SW 1271 (cell line): ENCODE measurements around the gene CACNA1C.
"Not testable (repeated sequence)": the region's sequence is repeated elsewhere in the genome, so short reads cannot be mapped to it uniquely, and the experiment has no call there.

Experiments
- DNase-seq, 2 experiments: peaks; one replicate each; lab custom pipeline; 2025; lab: John Stamatoyannopoulos, UW

CACNA1C gene

GRCh38 chr12:2076196-2076570 lies 23.4 kb downstream of the CACNA1C start:
- no peak for DNase-seq

- DNase-seq: no peak
Measured at GRCh38 chr12:2076728-2077127, 23.9 kb downstream of the CACNA1C start.

- DNase-seq: no peak
Measured at GRCh38 chr12:2080604-2081003, 27.8 kb downstream of the CACNA1C start.

DNA sequence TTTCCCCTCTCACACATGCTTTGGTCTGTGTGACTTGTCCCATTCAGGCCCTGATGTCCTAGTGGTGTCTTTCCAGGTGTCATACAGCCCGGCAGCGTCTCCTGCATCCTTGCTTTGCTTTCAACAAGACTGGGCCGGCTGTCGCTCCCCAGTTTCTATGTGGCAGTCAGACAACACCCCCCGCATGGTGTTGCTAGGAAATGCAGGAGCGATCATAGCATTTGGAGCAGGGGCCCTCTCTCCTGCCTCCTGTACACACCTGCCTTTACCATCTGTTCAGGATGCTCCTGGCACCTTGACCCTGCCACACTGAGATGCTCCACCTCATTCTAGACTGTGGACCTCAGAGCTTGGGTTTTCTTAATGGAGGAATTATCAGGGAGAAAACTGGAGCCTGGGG lies 29.5 kb downstream of the CACNA1C start:
- no peak for DNase-seq

- no peak for DNase-seq
Measured at GRCh38 chr12:2083008-2083407, 30.2 kb downstream of the CACNA1C start.

DNA sequence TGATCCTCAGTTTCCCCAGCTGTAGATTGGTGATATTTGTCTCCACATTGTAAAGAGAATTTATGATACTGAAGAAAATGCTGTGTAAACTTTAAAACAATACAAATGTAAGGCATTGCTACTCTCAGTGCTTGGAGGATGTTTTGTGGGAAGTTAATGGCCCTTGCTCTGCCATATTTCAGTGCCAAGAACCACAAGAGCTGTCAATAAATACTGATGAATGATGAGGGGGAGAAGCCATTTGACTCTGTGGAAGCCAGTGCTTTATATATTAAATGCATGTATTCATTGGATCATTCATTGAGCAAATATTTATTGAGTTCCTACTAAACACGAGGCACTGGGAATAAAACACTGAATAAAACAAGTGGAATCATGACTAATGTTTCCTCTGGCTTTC lies 30.8 kb downstream of the CACNA1C start:
- no peak for DNase-seq

DNA sequence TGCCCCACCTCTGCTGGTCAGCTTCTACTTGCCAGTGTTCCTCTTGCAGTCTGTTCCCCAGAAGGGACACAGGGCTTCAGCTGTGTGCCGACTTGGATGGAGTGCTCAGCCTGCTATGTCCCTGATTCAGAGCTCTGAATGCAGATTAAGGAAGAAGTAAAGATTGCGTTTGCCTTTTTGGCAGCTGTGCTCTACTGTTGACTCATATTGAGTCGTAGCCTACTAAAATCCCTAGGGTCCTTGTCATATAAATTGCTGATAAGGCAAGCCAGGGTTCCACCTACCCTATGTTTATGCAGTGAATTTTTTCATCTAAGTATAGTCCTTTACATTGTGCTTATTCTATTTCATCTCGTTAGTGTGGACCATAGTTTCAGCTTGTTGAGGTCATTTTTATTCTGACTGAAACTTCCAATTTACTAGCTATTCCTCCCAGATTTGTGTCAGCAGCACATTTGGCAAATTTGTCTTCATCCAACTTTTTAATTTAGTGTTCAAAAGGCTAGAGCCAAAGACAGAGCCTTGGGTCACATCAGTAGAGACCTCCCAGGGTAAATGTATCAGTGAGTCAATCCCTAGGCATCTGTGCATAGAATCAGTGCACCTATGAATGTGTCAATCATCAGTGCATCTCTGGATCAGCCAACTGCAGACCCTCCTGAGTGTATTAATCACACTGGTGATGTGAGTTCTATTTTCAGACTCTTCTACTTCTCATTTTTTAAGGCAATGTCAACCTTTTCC lies 31.9 kb downstream of the CACNA1C start:
- DNase-seq: no peak

- no peak for DNase-seq
Measured at GRCh38 chr12:2092354-2092753, 39.6 kb downstream of the CACNA1C start.

DNA sequence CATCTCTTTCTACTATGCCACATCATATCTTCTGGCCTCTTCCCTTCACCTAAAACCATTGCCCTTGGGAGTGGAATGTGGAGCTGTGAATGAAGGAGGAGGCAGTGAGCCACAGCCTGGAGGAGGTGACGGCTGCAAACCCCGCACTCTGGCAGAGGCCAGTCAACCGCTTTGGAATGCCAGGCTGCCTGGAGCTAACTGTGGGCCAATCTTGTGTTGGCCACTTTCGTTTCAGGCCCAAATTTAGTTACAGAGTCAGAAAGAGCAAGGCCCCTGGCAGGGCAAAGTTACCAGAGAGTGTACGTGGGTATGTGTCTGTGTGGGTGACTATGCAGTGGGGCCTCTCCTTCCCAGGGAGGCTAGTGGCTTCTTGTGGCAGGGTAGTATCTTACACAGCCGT lies 40.1 kb downstream of the CACNA1C start:
- no peak for DNase-seq

DNA sequence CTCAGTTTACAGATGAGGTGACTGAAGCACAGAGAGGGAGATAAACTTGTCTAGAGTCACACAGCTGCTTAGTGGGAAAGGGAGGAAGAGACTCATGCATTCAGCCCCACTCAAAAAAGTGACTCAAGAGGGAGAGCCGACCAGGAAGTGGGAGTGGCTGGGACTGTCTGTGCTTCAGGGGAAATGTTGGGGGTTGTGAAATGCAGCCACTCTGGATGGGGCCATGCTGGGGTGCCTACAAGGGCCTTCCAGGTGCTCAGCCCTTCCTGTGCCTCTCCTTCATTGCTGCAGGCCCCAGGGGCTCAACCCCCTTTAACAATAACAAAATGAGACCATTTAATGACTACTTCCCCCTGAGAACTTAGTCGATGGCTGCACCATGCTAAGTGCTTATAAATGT lies 41.8 kb downstream of the CACNA1C start:
- DNase-seq: no peak

- no peak for DNase-seq
Measured at GRCh38 chr12:2095878-2096277, 43.1 kb downstream of the CACNA1C start.

GRCh38 chr12:2097617-2098016 lies 44.8 kb downstream of the CACNA1C start:
- no peak for DNase-seq

GRCh38 chr12:2098852-2099251 lies 46.1 kb downstream of the CACNA1C start:
- no peak for DNase-seq

- no peak for DNase-seq
Measured at GRCh38 chr12:2099595-2099994, 46.8 kb downstream of the CACNA1C start.

- no peak for DNase-seq
Measured at GRCh38 chr12:2101359-2101758, 48.6 kb downstream of the CACNA1C start.

DNA sequence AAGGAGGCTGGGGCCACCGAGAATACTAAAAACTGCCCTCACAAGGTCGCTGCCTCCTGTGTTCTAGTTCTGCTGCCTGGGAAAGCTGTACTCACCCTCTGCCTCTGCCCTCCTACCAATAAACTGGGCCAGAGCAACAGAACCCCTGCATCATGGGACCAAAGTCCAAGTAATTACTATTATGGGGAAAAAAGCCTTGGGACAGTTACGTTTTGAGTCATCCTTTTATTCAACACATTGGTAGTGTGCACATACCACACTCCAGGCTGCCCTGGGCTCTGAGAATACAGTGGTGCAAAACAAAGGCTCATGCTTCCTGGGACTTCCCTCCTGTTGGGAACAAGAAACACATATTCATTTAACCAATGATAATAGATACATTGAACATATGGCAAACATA lies 49.0 kb downstream of the CACNA1C start:
- no peak for DNase-seq

DNA sequence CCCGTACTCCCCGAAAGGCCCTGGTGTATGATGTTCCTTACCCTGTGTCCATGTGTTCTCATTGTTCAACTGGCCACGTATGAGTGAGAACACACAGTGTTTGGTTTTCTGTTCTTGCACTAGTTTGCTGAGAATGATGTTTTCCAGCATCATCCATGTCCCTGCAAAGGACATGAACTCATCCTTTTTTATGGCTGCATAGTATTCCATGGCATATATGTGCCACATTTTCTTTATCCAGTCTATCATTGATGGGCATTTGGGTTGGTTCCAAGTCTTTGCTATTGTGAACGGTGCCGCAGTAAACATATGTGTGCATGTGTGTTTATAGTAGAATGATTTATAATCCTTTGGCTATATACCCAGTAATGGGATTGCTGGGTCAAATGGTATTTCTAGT lies 49.9 kb downstream of the CACNA1C start:
- not testable (repeated sequence) for DNase-seq

- not testable (repeated sequence) for DNase-seq
Measured at GRCh38 chr12:2105387-2105786, 52.6 kb downstream of the CACNA1C start.

DNA sequence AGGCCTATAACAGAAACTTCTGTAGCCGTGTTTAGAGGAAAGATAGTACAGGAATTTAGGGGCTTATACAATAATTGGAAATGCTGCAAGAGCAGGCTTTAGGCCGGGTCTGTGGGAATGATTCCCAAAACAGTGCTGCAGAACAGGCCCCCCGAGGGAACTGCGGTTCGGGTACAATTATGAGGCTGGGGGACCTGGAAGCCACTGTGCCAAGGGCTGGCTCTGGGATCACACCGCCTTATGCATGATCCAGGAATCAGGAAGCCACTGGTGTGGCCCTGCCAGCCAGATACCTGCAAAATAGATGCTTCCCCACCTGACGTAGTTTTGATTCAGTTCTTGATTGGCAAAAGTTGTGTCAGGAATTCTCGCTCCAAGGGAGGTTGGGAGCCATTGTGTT lies 55.4 kb downstream of the CACNA1C start:
- DNase-seq: no peak

DNA sequence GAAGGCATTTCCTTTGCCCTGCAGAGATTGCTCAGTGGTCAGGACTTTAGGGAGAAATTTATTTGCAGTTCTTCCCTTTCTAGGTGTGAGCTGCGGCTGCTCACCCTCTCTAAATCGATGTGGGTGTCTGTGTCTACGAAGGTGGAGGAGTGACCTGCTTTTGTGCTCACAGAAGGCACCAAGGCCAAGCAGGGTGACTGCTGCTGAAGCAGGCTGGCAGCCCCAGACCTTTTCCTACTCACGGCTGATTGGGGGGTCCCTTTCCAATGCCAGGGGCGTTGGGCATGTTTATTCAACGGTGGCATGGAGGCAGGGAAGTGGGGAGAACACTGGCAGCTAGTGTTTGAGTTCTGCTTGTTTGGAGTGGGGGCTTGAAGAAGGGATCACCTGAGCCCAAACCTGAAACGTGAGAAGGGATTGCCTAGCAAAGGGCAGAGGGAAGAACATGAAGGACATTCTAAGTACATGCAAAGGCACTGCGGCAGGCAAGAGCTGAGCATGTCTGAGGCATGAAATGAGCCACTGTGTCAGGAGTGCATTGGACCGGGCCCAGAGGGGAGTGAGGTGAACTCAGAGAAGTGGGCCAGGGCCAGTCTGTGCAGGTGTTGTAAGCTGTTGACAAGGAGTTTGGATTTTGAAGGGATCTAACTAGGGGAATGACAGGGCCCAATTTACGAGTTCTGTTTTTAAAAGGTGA lies 56.3 kb downstream of the CACNA1C start:
- DNase-seq: no peak

DNA sequence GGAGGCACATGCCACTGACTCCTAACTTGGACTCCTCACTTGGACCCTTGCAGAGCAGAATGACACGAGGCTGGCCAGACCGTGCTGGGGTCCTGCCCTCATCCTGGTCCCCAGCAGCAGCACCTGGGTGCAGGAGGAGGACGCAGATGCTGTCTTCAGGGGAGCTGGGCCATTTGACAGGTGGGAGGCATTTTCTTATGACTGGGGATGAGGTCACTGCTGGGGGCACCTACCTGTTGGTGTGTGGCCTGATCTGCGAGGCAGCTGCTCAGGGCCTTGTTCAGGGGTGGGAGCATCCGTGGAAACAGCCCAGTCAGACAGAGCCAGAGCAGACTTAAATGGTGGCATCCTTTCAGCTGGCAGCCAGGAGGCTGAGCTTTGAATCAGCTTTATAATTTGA lies 57.3 kb downstream of the CACNA1C start:
- no peak for DNase-seq

DNA sequence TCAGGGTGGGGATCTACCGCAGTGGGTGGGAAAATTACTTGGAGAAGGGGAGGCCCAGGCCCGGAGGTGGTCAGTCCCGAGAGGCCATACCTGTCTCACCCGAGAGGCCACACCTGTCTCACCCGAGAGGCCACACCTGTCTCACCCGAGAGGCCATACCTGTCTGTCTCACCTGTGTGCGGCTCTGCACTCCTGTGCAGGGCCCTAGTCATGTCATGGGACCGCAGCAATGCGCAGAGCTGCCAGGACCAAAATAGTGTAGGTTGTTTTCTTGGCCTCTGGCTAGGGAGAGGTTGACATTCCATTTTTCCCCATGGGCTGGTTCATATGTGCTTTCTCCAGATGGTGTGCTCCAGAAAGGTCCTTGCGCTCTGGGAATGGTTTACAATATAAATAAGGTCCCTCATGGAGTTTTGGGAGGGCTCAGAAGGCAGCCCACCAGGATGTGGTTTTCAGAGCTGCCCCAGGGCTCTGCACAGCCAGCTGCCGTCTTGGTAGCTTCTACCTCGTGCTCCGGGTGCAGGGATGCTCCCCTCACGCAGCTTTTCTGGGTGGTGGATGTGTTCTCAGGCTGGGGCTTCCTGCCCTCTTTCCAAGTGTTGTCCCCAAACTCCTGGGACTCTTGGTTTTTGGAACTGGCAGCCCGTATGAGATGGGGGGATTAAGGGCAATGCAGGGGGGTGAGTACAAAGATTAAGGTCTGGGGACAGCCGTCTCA lies 58.2 kb downstream of the CACNA1C start:
- no peak for DNase-seq

GRCh38 chr12:2111826-2112225 lies 59.0 kb downstream of the CACNA1C start:
- no peak for DNase-seq
